NB4 (cell line): ENCODE data around the gene AATK.

Source experiments
- CTCF ChIP-seq: IDR thresholded peaks from one replicate; pipeline ENCODE4 v1.5.1; 2012; ENCODE audit warnings: low read depth, low read length
- POLR2A ChIP-seq: IDR thresholded peaks from 2 replicates; pipeline ENCODE4 v1.6.1; 2011; ENCODE audit warnings: mild to moderate bottlenecking; ENCODE audit not compliant: insufficient read length; ENCODE audit errors: extremely low read depth

GRCh38 chr17:81167638-81168037 lies 1.6 kb upstream of the AATK start:
- TF ChIP-seq CTCF = no peak
- TF ChIP-seq POLR2A = no peak
